Measurements from ENCODE around the gene MOB3B.

MOB3B gene

DNA sequence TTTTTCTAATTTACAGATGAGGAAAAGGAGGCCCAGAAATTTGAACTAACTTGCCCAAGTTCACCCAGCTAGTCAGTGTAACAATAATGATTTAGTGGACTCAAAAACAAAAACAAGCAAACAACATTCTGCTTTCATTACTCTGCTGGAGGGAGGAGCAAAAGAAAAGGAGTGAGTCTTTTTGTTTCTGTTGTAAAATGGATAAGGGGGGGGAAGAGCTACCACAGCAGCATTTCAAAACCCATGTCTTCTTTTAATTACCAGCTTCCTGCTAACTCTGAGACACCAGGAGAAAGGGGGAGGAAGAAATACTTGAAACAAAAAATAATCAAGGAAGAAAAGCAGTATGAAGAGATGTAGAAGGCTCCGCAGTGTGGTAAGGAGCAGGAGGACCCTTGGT is 193.5 kb downstream of the MOB3B start:
- no peak for DNase-seq (ENCODE audit: low read depth)
- TF ChIP-seq, protein P1, sequence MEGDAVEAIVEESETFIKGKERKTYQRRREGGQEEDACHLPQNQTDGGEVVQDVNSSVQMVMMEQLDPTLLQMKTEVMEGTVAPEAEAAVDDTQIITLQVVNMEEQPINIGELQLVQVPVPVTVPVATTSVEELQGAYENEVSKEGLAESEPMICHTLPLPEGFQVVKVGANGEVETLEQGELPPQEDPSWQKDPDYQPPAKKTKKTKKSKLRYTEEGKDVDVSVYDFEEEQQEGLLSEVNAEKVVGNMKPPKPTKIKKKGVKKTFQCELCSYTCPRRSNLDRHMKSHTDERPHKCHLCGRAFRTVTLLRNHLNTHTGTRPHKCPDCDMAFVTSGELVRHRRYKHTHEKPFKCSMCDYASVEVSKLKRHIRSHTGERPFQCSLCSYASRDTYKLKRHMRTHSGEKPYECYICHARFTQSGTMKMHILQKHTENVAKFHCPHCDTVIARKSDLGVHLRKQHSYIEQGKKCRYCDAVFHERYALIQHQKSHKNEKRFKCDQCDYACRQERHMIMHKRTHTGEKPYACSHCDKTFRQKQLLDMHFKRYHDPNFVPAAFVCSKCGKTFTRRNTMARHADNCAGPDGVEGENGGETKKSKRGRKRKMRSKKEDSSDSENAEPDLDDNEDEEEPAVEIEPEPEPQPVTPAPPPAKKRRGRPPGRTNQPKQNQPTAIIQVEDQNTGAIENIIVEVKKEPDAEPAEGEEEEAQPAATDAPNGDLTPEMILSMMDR (IDR thresholded peaks at IDR 0.05; ENCODE audit: low read depth, low read length, missing control alignments) = no peak
- H3K4me3 ChIP-seq (ENCODE audit: low read depth, low read length) = no peak overlapping the region

GRCh38 chr9:27335075-27335474 is 194.5 kb downstream of the MOB3B start:
- DNase-seq (ENCODE audit: low read depth) = no peak
- H3K4me3 ChIP-seq (ENCODE audit: low read depth, low read length) = no peak overlapping the region

DNA sequence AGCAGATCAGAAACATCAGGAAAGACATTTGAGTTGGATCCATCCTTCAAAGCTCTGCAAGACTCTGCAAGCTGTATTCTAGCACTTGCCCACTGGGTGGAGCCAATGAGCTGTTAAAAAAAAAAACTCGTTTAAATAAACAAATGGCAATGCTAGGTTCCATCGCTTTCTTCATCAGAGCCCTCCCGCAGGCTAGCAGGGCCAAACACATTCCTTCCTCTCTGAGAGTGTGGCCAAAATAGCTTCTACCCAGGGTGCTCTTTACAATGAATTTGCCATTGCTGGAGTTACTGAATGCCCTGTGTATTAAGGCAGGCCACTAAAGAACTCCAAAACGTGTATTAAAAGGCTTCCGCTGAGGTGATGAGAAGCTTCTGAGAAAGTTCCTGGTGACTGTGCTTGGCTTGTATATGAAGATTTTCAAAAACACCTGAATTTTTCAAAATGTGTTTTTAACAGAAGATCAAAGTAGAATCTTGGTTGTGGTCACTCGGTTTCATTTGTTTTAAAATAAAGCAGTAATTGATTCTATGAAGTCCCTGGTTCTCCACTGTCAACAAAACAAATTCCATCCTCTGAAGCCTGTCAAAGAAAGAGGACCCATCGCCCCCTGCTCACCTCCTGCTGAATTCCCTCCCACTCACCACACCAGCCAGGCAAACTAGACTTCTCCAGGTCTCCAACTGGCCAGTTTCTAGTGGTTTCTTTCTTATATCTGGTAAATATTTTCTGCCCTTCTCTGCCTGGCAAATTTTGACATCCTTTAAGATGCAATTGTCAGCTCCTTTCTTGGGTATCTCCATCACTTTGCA is 196.2 kb downstream of the MOB3B start:
- TF ChIP-seq, protein P1 (IDR thresholded peaks at IDR 0.05; ENCODE audit: low read depth, low read length, missing control alignments) = peak; percentile 79
- H3K4me3 ChIP-seq (ENCODE audit: low read depth, low read length) = no peak overlapping the region
- DNase-seq (ENCODE audit: low read depth) = peak; percentile 55

More at GRCh38 chr9:27335075-27335474, 194.5 kb downstream of the MOB3B start:
- TF ChIP-seq, protein P1 (IDR thresholded peaks at IDR 0.05; ENCODE audit: low read depth, low read length, missing control alignments) = no peak

DNA sequence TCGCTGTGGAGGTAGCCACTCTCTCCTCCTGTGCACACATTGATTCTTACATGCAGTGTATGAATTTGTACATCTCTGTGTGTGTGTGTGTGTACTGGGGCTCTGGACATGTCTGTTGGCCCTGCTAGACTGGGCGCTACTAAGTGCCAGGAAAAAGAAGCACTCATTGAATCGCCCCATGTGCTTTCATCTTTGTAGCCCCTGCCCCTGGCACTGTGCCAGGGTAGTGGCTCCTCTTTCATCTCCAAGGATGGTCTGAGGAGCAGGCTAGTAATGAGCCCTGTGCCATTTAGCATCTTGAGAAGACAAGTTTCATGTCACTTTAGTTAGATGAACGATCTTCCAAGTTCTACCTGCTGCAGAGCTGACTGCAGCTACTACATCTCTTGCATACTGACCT is 198.2 kb downstream of the MOB3B start:
- H3K4me3 ChIP-seq (ENCODE audit: low read depth, low read length) = no peak overlapping the region
- DNase-seq (ENCODE audit: low read depth) = no peak
- TF ChIP-seq, protein P1 (IDR thresholded peaks at IDR 0.05; ENCODE audit: low read depth, low read length, missing control alignments) = no peak

GRCh38 chr9:27329291-27329690 is 200.3 kb downstream of the MOB3B start:
- DNase-seq (ENCODE audit: low read depth) = no peak
- H3K4me3 ChIP-seq (ENCODE audit: low read depth, low read length) = no peak overlapping the region
- TF ChIP-seq, protein P1 (IDR thresholded peaks at IDR 0.05; ENCODE audit: low read depth, low read length, missing control alignments) = no peak

GRCh38 chr9:27328483-27328882 is 201.1 kb downstream of the MOB3B start:
- no peak overlapping the region for H3K4me3 ChIP-seq (ENCODE audit: low read depth, low read length)
- TF ChIP-seq, protein P1 (IDR thresholded peaks at IDR 0.05; ENCODE audit: low read depth, low read length, missing control alignments) = no peak
- no peak for DNase-seq (ENCODE audit: low read depth)

- no peak overlapping the region for H3K4me3 ChIP-seq (ENCODE audit: low read depth, low read length)
- DNase-seq (ENCODE audit: low read depth) = no peak
- TF ChIP-seq, protein P1 (IDR thresholded peaks at IDR 0.05; ENCODE audit: low read depth, low read length, missing control alignments) = no peak
These were observed 218.4 kb downstream of the MOB3B start for GRCh38 chr9:27311184-27311583.
